Measurements from ENCODE around the gene ZBTB5.

Gene ZBTB5

DNA sequence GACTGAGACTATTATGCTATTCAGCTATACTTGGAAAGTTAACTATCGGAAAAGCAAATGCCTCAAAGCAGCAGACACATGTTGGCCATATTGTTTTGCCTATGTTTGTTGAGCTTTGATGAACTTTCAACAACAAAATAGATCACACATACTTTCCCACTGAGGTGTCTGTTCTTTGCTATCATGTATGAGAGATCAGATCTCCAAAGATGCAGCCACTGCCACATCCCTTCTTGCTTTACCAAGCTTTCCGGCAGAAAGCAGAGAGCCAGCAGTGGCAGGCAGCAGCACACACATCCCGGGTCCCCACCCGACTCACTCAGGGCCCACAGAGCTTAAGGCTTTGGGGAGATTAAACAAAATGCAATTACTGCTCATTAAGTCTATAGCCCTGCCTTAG lies 18.8 kb downstream of the ZBTB5 start:
- no peaks in the 10 kb centered on the region for H3K27me3 Mint-ChIP-seq
- H3K4me1 Mint-ChIP-seq (ENCODE audit: low read depth), result peaks cover 16% of the 10 kb centered on the region
- H3K4me3 Mint-ChIP-seq, result no peak overlapping the region
- peaks cover 70% of the 10 kb centered on the region for H3K36me3 Mint-ChIP-seq (ENCODE audit: low read depth)
- H3K9me3 Mint-ChIP-seq, result no peaks in the 10 kb centered on the region
- no peak overlapping the region for H3K27ac Mint-ChIP-seq
- DNase-seq, result no peak

DNA sequence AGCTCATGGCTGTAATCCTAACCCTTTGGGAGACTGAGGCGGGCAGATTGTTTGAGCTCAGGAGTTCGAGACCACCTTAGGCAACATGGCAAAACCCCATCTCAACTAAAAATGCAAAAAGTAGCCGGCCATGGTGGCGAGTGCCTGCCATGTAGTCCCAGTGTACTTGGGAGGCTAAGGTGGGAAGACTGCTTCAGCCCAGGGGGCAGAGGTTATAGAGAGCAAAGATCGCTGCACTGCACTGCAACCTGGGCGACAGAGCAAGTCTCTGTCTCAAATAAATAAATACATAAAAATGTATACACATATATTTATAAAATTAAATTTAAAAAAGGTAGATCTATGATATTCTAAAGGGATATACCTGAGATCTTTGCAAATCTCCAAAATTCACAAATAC lies 19.4 kb downstream of the ZBTB5 start:
- no peaks in the 10 kb centered on the region for H3K27me3 Mint-ChIP-seq
- peaks cover 16% of the 10 kb centered on the region for H3K4me1 Mint-ChIP-seq (ENCODE audit: low read depth)
- DNase-seq, result no peak
- no peaks in the 10 kb centered on the region for H3K9me3 Mint-ChIP-seq
- peaks cover 72% of the 10 kb centered on the region for H3K36me3 Mint-ChIP-seq (ENCODE audit: low read depth)
- no peak overlapping the region for H3K4me3 Mint-ChIP-seq
- H3K27ac Mint-ChIP-seq, result peak overlapping the region; percentile 55

DNA sequence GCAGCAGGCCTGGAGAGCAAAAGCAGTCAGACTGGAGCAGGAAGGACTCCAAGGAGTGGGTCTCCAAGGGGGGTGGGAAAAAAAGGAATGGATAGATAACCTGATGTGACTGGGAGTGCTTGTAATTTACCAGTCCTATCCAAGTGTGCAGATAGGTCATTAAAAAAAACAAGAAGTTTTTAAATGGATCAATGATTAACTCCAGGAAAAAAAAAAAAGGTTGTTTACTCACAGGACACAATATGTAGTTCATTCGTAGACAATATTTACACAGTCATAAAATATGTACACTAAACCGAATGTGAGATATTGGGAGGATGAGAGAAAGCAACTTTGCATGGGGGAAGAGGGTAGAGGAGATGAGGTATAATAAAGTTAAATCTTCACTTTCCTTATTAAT lies 20.4 kb downstream of the ZBTB5 start:
- Mint-ChIP-seq H3K27me3 (no peaks in the 10 kb centered on the region), H3K4me1 (ENCODE audit: low read depth) (peaks cover 16% of the 10 kb centered on the region), H3K4me3 (no peak overlapping the region), H3K27ac (no peak overlapping the region), H3K36me3 (ENCODE audit: low read depth) (peaks cover 76% of the 10 kb centered on the region), H3K9me3 (no peaks in the 10 kb centered on the region)
- DNase-seq, result no peak

GRCh38 chr9:37443566-37443965 lies 21.7 kb downstream of the ZBTB5 start:
- Mint-ChIP-seq H3K9me3 (no peaks in the 10 kb centered on the region), H3K27ac (no peak overlapping the region), H3K27me3 (no peaks in the 10 kb centered on the region), H3K36me3 (ENCODE audit: low read depth) (peaks cover 81% of the 10 kb centered on the region), H3K4me1 (ENCODE audit: low read depth) (peaks cover 17% of the 10 kb centered on the region), H3K4me3 (no peak overlapping the region)
- no peak for DNase-seq

DNA sequence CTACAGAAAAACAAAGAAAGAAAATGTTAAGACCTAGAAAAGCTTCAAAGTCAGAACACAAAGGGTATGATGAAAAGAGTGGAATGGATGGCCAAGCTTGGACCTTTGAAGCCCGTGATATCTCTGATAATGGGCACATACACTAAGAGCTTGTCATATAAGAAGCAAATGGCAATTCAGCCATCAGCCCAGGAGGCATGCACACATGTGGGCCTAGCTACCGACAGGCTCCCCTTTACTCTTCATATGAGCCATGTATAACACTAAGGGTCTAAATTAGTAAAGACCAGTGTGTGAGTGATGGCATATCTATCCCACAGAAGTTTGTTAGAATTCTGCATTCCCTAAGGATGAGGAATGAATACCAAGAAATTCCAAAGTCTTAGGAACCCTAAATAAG lies 22.7 kb downstream of the ZBTB5 start:
- H3K27me3 Mint-ChIP-seq, result no peaks in the 10 kb centered on the region
- no peak overlapping the region for H3K27ac Mint-ChIP-seq
- H3K9me3 Mint-ChIP-seq, result no peaks in the 10 kb centered on the region
- H3K36me3 Mint-ChIP-seq (ENCODE audit: low read depth), result peaks cover 85% of the 10 kb centered on the region
- peaks cover 13% of the 10 kb centered on the region for H3K4me1 Mint-ChIP-seq (ENCODE audit: low read depth)
- no peak for DNase-seq
- no peak overlapping the region for H3K4me3 Mint-ChIP-seq

- Mint-ChIP-seq H3K36me3 (ENCODE audit: low read depth) (peaks cover 86% of the 10 kb centered on the region), H3K4me1 (ENCODE audit: low read depth) (peaks cover 9% of the 10 kb centered on the region), H3K4me3 (no peak overlapping the region), H3K9me3 (no peaks in the 10 kb centered on the region), H3K27me3 (no peaks in the 10 kb centered on the region), H3K27ac (no peak overlapping the region)
- DNase-seq, result no peak
Observed at GRCh38 chr9:37441776-37442370, 23.4 kb downstream of the ZBTB5 start.

GRCh38 chr9:37438359-37438758 lies 26.9 kb downstream of the ZBTB5 start:
- H3K27me3 Mint-ChIP-seq, result no peaks in the 10 kb centered on the region
- DNase-seq, result no peak
- H3K27ac Mint-ChIP-seq, result no peak overlapping the region
- peaks cover 2% of the 10 kb centered on the region for H3K4me1 Mint-ChIP-seq (ENCODE audit: low read depth)
- peaks cover 99% of the 10 kb centered on the region for H3K36me3 Mint-ChIP-seq (ENCODE audit: low read depth)
- no peaks in the 10 kb centered on the region for H3K9me3 Mint-ChIP-seq
- no peak overlapping the region for H3K4me3 Mint-ChIP-seq

DNA sequence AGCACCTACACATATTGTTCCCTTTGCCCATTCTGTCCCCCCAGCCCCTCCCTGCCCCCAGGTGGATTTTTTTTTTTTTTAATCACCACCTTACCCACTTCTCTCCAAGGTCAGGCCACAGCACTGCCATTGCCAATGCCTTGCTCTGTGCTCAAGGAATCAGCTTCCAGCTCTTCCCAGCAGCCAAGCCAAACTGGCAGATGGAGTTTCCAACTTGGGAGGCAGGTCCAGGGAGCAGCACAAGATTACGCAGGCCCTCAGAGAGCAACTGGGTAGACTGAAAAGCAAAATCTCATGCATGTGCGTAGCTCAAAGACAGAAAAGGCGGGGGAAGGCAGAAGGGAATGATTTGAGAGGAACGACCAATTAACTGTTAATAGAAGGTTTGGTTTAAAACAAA lies 27.6 kb downstream of the ZBTB5 start:
- H3K36me3 Mint-ChIP-seq (ENCODE audit: low read depth), result peaks cover 99% of the 10 kb centered on the region
- no peak overlapping the region for H3K4me3 Mint-ChIP-seq
- H3K27me3 Mint-ChIP-seq, result no peaks in the 10 kb centered on the region
- no peak for DNase-seq
- peak overlapping the region; percentile 47 for H3K27ac Mint-ChIP-seq
- H3K9me3 Mint-ChIP-seq, result no peaks in the 10 kb centered on the region
- peaks cover 5% of the 10 kb centered on the region for H3K4me1 Mint-ChIP-seq (ENCODE audit: low read depth)

DNA sequence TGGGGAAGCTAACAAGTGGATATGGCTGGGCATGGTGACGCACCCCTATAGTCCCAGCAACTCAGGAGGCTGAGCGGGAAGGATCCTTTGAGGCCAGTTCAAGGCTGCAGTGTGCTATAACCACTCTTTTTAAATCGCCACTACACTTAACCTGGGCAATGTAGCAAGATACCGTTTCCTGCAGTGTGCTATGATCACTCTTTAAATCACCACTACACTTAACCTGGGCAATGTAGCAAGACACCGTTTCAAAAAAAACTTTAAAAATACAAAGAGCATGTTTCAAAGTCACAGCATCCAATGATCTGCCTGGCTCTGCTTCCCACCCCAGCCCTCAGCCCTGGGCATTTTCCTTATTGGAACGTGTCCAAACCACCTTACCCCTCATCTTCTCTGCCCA lies 28.2 kb downstream of the ZBTB5 start:
- Mint-ChIP-seq H3K4me3 (no peak overlapping the region), H3K4me1 (ENCODE audit: low read depth) (peaks cover 9% of the 10 kb centered on the region), H3K27ac (peak overlapping the region; percentile 72), H3K36me3 (ENCODE audit: low read depth) (peaks cover 99% of the 10 kb centered on the region), H3K27me3 (no peaks in the 10 kb centered on the region), H3K9me3 (no peaks in the 10 kb centered on the region)
- DNase-seq, result no peak

DNA sequence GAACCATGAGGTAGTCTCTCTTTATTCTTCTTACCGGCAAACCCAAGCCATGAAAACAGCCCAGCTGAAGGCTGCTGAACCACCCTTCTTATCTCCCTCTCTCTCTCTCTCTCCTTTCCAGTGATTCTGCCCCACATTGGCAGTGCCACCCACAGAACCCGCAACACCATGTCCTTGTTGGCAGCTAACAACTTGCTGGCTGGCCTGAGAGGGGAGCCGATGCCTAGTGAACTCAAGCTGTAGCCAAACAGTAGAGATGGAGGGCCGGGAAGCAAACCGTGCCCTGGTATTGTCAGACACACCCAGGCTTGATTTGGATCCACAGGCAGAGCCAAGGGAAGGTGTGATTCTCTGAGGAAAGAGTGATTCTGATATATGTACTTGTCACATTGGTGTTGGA lies 28.7 kb downstream of the ZBTB5 start:
- Mint-ChIP-seq H3K27ac (peak overlapping the region; percentile 63), H3K36me3 (ENCODE audit: low read depth) (peaks cover 99% of the 10 kb centered on the region), H3K4me1 (ENCODE audit: low read depth) (peaks cover 9% of the 10 kb centered on the region), H3K4me3 (no peak overlapping the region), H3K9me3 (no peaks in the 10 kb centered on the region), H3K27me3 (no peaks in the 10 kb centered on the region)
- no peak for DNase-seq

GRCh38 chr9:37433867-37434371 lies 31.3 kb downstream of the ZBTB5 start:
- Mint-ChIP-seq H3K4me3 (no peak overlapping the region), H3K9me3 (no peaks in the 10 kb centered on the region), H3K36me3 (ENCODE audit: low read depth) (peaks cover 99% of the 10 kb centered on the region), H3K27ac (no peak overlapping the region), H3K4me1 (ENCODE audit: low read depth) (peaks cover 6% of the 10 kb centered on the region), H3K27me3 (no peaks in the 10 kb centered on the region)
- no peak for DNase-seq

DNA sequence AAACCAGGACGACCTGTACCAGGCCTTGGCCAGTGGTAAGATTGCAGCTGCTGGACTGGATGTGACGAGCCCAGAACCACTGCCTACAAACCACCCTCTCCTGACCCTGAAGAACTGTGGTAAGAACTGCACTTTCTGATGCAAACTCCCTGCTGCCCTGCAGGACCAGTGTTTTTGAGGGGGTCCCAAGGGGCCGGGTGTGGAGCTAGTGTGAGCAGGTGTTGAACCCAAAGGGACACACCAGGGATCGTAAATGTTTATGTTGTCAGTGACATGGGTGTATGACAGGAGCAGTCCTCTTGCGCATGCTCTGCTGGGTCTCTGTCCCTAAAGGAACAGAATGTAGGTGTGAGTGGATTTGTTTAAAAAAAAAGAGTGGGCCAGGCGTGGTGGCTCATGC lies 33.2 kb downstream of the ZBTB5 start:
- Mint-ChIP-seq H3K4me3 (no peak overlapping the region), H3K4me1 (ENCODE audit: low read depth) (peaks cover 6% of the 10 kb centered on the region), H3K27me3 (no peaks in the 10 kb centered on the region), H3K36me3 (ENCODE audit: low read depth) (peaks cover 99% of the 10 kb centered on the region), H3K9me3 (no peaks in the 10 kb centered on the region), H3K27ac (peak overlapping the region; percentile 24)
- DNase-seq, result no peak

DNA sequence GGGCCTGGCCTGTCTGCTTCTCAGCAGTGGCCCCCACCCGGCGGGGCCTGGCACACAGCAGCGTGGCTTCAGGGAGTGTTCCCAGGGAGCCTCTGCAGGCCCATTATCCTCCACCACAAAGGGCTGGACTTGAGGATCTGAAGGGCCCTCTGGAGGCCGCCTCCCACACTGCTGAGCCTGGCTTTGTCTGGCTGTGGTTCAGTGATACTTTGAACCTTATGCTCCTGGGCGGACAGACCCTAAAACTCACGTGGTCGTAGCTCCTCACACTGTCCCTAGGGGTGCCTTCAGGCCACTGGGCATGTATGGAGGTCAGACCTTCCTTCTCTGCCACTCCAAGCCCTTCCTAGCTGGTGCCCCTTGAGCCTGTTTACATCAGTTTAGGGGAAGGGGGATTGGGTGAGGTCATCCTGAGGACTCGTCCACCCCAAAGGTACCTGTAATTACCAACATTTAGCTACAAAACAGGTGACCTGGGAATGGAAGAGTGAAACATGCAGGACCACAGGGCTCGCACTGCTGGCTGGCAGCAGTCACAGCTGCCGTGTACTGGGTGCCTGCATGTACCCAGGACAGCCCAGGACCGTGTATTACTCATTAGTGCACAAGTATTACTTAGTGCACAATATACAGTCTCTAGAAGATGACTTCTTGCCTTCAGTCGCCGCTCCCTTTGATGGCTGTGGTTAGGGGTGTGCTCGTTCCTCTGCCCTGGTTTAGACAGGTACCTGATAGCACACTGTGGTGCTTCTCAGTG lies 34.2 kb downstream of the ZBTB5 start:
- Mint-ChIP-seq H3K4me3 (no peak overlapping the region), H3K27me3 (no peaks in the 10 kb centered on the region), H3K4me1 (ENCODE audit: low read depth) (peaks cover 7% of the 10 kb centered on the region), H3K27ac (peak overlapping the region; percentile 68), H3K36me3 (ENCODE audit: low read depth) (peaks cover 99% of the 10 kb centered on the region), H3K9me3 (no peaks in the 10 kb centered on the region)
- DNase-seq, result no peak

- Mint-ChIP-seq H3K27me3 (no peaks in the 10 kb centered on the region), H3K36me3 (ENCODE audit: low read depth) (peaks cover 94% of the 10 kb centered on the region), H3K4me1 (ENCODE audit: low read depth) (peaks cover 14% of the 10 kb centered on the region), H3K27ac (no peak overlapping the region), H3K4me3 (no peak overlapping the region), H3K9me3 (no peaks in the 10 kb centered on the region)
- no peak for DNase-seq
Observed at GRCh38 chr9:37429441-37430285, 35.6 kb downstream of the ZBTB5 start.

- H3K4me1 Mint-ChIP-seq (ENCODE audit: low read depth), result peaks cover 25% of the 10 kb centered on the region
- DNase-seq, result no peak
- no peak overlapping the region for H3K4me3 Mint-ChIP-seq
- no peak overlapping the region for H3K27ac Mint-ChIP-seq
- no peaks in the 10 kb centered on the region for H3K9me3 Mint-ChIP-seq
- no peaks in the 10 kb centered on the region for H3K27me3 Mint-ChIP-seq
- H3K36me3 Mint-ChIP-seq (ENCODE audit: low read depth), result peaks cover 87% of the 10 kb centered on the region
Observed at GRCh38 chr9:37428345-37428744, 36.9 kb downstream of the ZBTB5 start.
